ENCODE data around the gene GALNT7. TPM values are rescaled to one million over a fixed set of nuclear protein-coding genes. Genes with fewer than 3 reads are reported as not detected.

Gene GALNT7
- total and polyA plus RNA-seq, 2 donors (not counting 3 experiments of a cell fraction or from before 2014, with no cell fraction given) = 19.6 to 54.6 TPM

- Histone ChIP-seq H3K4me1 (ENCODE audit: control insufficient read depth, extremely low read depth, insufficient read depth, low read length) (peaks cover 37% of the 10 kb centered on the region), H3K9me1 (replicated peaks; ENCODE audit: control insufficient read depth, extremely low read depth, insufficient read depth, low read length) (no peaks in the 10 kb centered on the region), H3K4me3 (replicated peaks in 1 of 3; ENCODE audit: insufficient read depth in 1 of 3, low read depth in 1 of 3, low read length in 3 of 3) (no peak overlapping the region), H3K27ac (ENCODE audit: insufficient read depth, low read depth, low read length) (no peak overlapping the region), H3K27me3 (ENCODE audit: control insufficient read depth in 2 of 2, insufficient read depth in 2 of 2, low read length in 2 of 2) (no peaks in the 10 kb centered on the region), H3K79me2 (ENCODE audit: control insufficient read depth, insufficient read depth, low read length) (peaks cover 3% of the 10 kb centered on the region), H2AFZ (ENCODE audit: low read depth, low read length) (no peak overlapping the region), H3K4me2 (ENCODE audit: insufficient read depth, low read length) (no peak overlapping the region), H3K9ac (replicated peaks; ENCODE audit: extremely low read depth, insufficient read depth, low read length) (no peak overlapping the region), H3K36me3 (ENCODE audit: control insufficient read depth in 2 of 2, extremely low read depth in 1 of 2, insufficient read depth in 2 of 2, low read length in 2 of 2) (no peaks in the 10 kb centered on the region), H3K9me3 (replicated peaks; ENCODE audit: control insufficient read depth, insufficient read depth, low read length) (no peaks in the 10 kb centered on the region), H4K20me1 (replicated peaks; ENCODE audit: control insufficient read depth, extremely low read depth, insufficient read depth, low read length) (no peaks in the 10 kb centered on the region)
- dilution Hi-C loops (cut with MboI; ENCODE audit: extremely low pct_ligation_motif_present, low sequenced_read_pairs) (no loop called here), intact Hi-C loops (cut with micrococcal nuclease) (no loop called here)
- FAIRE-seq (no peak), DNase-seq (ENCODE audit: low read depth, low spot score) (no peak)
- POLR2A ChIA-PET = no interaction called here
- BruUV-seq (replicated peaks) = no TSS peak
- no peak for TF ChIP-seq FOS (IDR thresholded peaks at IDR 0.05; ENCODE audit: borderline replicate concordance, insufficient read depth, low read length)
- no peak for TF ChIP-seq JUN (IDR thresholded peaks at IDR 0.05; ENCODE audit: borderline replicate concordance, insufficient read depth, insufficient read length, low read depth)
- TF ChIP-seq POLR2A (IDR thresholded peaks at IDR 0.05; ENCODE audit: low read depth, low read length) = no peak
- TF ChIP-seq CTCF (IDR thresholded peaks at IDR 0.05; ENCODE audit: extremely low read depth in 1 of 2, insufficient read depth in 1 of 2, low read depth in 1 of 2, low read length in 2 of 2) = no peak
- CTCF ChIA-PET = no interaction called here
These were observed 19.1 kb downstream of the GALNT7 start for GRCh38 chr4:173187732-173188131.

GRCh38 chr4:173188648-173189047 lies 20.0 kb downstream of the GALNT7 start:
- POLR2A ChIA-PET = no interaction called here
- intact Hi-C loops (cut with micrococcal nuclease) = no loop called here
- no peak for TF ChIP-seq CTCF (IDR thresholded peaks at IDR 0.05; ENCODE audit: extremely low read depth in 1 of 2, insufficient read depth in 1 of 2, low read depth in 1 of 2, low read length in 2 of 2)
- no peak for TF ChIP-seq GATA2 (IDR thresholded peaks at IDR 0.05; ENCODE audit: insufficient read depth, insufficient read length, low read depth, low read length)
- TF ChIP-seq EZH2 (IDR thresholded peaks at IDR 0.05; ENCODE audit: borderline replicate concordance, low read depth, low read length, severe bottlenecking) = no peak
- no peak for TF ChIP-seq MAX (IDR thresholded peaks at IDR 0.05; ENCODE audit: insufficient read depth, insufficient read length)
- no peak for TF ChIP-seq JUN (IDR thresholded peaks at IDR 0.05; ENCODE audit: borderline replicate concordance, insufficient read depth, insufficient read length, low read depth)
- TF ChIP-seq POLR2A (IDR thresholded peaks at IDR 0.05; ENCODE audit: low read depth, low read length) = no peak
- no peaks in the 10 kb centered on the region for H3K9me3 ChIP-seq (replicated peaks; ENCODE audit: control insufficient read depth, insufficient read depth, low read length)
- no peak overlapping the region for H3K4me3 ChIP-seq (replicated peaks in 1 of 3; ENCODE audit: insufficient read depth in 1 of 3, low read depth in 1 of 3, low read length in 3 of 3)
- H3K27me3 ChIP-seq (ENCODE audit: control insufficient read depth in 2 of 2, insufficient read depth in 2 of 2, low read length in 2 of 2) = no peaks in the 10 kb centered on the region
- peaks cover 3% of the 10 kb centered on the region for H3K79me2 ChIP-seq (ENCODE audit: control insufficient read depth, insufficient read depth, low read length)
- H4K20me1 ChIP-seq (replicated peaks; ENCODE audit: control insufficient read depth, extremely low read depth, insufficient read depth, low read length) = no peaks in the 10 kb centered on the region
- H3K27ac ChIP-seq (ENCODE audit: insufficient read depth, low read depth, low read length) = no peak overlapping the region
- CTCF ChIA-PET = no interaction called here
- BruUV-seq (replicated peaks) = no TSS peak
- no peaks in the 10 kb centered on the region for H3K9me1 ChIP-seq (replicated peaks; ENCODE audit: control insufficient read depth, extremely low read depth, insufficient read depth, low read length)
- H3K4me1 ChIP-seq (ENCODE audit: control insufficient read depth, extremely low read depth, insufficient read depth, low read length) = peaks cover 37% of the 10 kb centered on the region
- no peaks in the 10 kb centered on the region for H3K36me3 ChIP-seq (ENCODE audit: control insufficient read depth in 2 of 2, extremely low read depth in 1 of 2, insufficient read depth in 2 of 2, low read length in 2 of 2)
- H2AFZ ChIP-seq (ENCODE audit: low read depth, low read length) = no peak overlapping the region
- dilution Hi-C loops (cut with MboI; ENCODE audit: extremely low pct_ligation_motif_present, low sequenced_read_pairs) = no loop called here
- FAIRE-seq (no peak), DNase-seq (ENCODE audit: low read depth, low spot score) (no peak)
- no peak overlapping the region for H3K4me2 ChIP-seq (ENCODE audit: insufficient read depth, low read length)
- no peak overlapping the region for H3K9ac ChIP-seq (replicated peaks; ENCODE audit: extremely low read depth, insufficient read depth, low read length)

Measured in endothelial cell of umbilical vein (primary cell).